Gastrocnemius medialis (tissue), 4 donors: Measurements from ENCODE around the gene RHOV. TPM values are rescaled to one million over a fixed set of nuclear protein-coding genes. Genes with fewer than 3 reads are reported as not detected.

Experiments
- ATAC-seq, 2 donors: fragments of 150-250 bp; one replicate each; pipeline ENCODE4 v1.9.1; 2016
- DNase-seq, 2 donors: peaks; one replicate each; pipeline ENCODE4 v3.0.0-alpha.2; 2019
- H3K27ac ChIP-seq, 4 donors: fragments of 200-600 bp; sonication (generic); 1 replicate in 1 of 4; 2 replicates in 3 of 4; pipeline ENCODE4 v1.5.1; 2016 to 2018; ENCODE audit warnings: mild to moderate bottlenecking in 2 of 4, moderate library complexity in 1 of 4
- H3K27me3 ChIP-seq, 3 donors: fragments of 200-600 bp; sonication (generic) in 2 of 3; 1 replicate in 1 of 3; 2 replicates in 2 of 3; pipeline versions ENCODE4 v1.5.1 to v1.6.0; 2016 to 2019; ENCODE audit warnings: mild to moderate bottlenecking in 1 of 3, moderate library complexity in 1 of 3
- H3K36me3 ChIP-seq, 2 donors: fragments of 200-600 bp; sonication (generic) in 1 of 2; one replicate each; pipeline ENCODE4 v1.5.1; 2017 to 2018
- H3K4me1 ChIP-seq, 2 donors: fragments of 200-600 bp; sonication (generic) in 1 of 2; one replicate each; pipeline ENCODE4 v1.5.1; 2016 to 2017; ENCODE audit warnings: mild to moderate bottlenecking in 2 of 2
- H3K4me3 ChIP-seq, 4 donors: fragments of 200-600 bp; sonication (generic) in 3 of 4; 1 replicate in 1 of 4; 2 replicates in 3 of 4; pipeline ENCODE4 v1.5.1; 2016 to 2019; ENCODE audit warnings: mild to moderate bottlenecking in 2 of 4
- H3K9me3 ChIP-seq, 3 donors: fragments of 200-600 bp; sonication (generic) in 2 of 3; 1 replicate in 1 of 3; 2 replicates in 2 of 3; pipeline ENCODE4 v1.5.1; 2016 to 2019
- CTCF ChIP-seq, 5 experiments: fragments of 450-650 bp in 3 of 5; fragments of 200-600 bp in 2 of 5; sonication (generic) in 2 of 5; IDR thresholded peaks in 4 of 5; conservative IDR thresholded peaks in 1 of 5; 1 replicate in 4 of 5; 2 replicates in 1 of 5; pipeline ENCODE4 v1.5.1; 2016 to 2019; ENCODE audit warnings: antibody characterized with exemption in 5 of 5, mild to moderate bottlenecking in 3 of 5, moderate library complexity in 3 of 5
- POLR2A ChIP-seq, 2 donors: fragments of 450-650 bp; IDR thresholded peaks; one replicate each; pipeline ENCODE4 v1.6.1; 2017; ENCODE audit warnings: antibody characterized with exemption in 2 of 2, mild to moderate bottlenecking in 2 of 2, moderate library complexity in 2 of 2
- in situ Hi-C, 4 donors: fragments of 200-750 bp; cut with MboI; loops; one replicate each; pipeline versions ENCODE4 v1.15.0 to v1.8.0; 2017; ENCODE audit warnings: low sequenced_read_pairs in 4 of 4
- intact Hi-C: fragments of 100-400 bp; cut with DNase I; formaldehyde crosslinking; loops from one replicate; pipeline ENCODE4 v1.15.1; 2023; ENCODE audit warnings: low total_unique reads
- total RNA-seq, 4 donors: library from RNA; depleted of rRNA; stranded (reverse); fragments of >200 nt; gene quantifications; one replicate each; pipeline versions ENCODE4 v1.1.0 to v1.2.3, GENCODE V29; 2016

RHOV gene
- total RNA-seq, 4 donors from 2014 or later = not detected

- DNase-seq (no peak), ATAC-seq (no peak)
- Histone ChIP-seq H3K36me3 (no peaks in the 10 kb centered on the region), H3K27me3 (peaks cover 8 to 13% (median 10%) of the 10 kb centered on the region in 3 donors), H3K4me3 (no peak overlapping the region), H3K9me3 (no peaks in the 10 kb centered on the region), H3K27ac (no peak overlapping the region), H3K4me1 (peaks cover 0 to 3% of the 10 kb centered on the region in 2 donors)
- TF ChIP-seq POLR2A (IDR thresholded peaks at IDR 0.05) (no peak), CTCF (IDR thresholded peaks at IDR 0.05 in 4 of 5, conservative IDR thresholded peaks at IDR 0.05 in 1 of 5) (no peak)
- intact Hi-C loops (no loop called here), in situ Hi-C loops (no loop called here)
Observed at GRCh38 chr15:40838756-40839155, 35.3 kb downstream of the RHOV start.

GRCh38 chr15:40836020-40836419 lies 38.0 kb downstream of the RHOV start:
- Histone ChIP-seq H3K4me1 (no peaks in the 10 kb centered on the region), H3K9me3 (no peaks in the 10 kb centered on the region), H3K27me3 (no peaks in the 10 kb centered on the region), H3K36me3 (no peaks in the 10 kb centered on the region), H3K4me3 (no peak overlapping the region), H3K27ac (no peak overlapping the region)
- ATAC-seq = peak in 1 of 2 donors; percentile 74
- intact Hi-C loops (no loop called here), in situ Hi-C loops (no loop called here)
- no peak for DNase-seq
- no peak for TF ChIP-seq CTCF (IDR thresholded peaks at IDR 0.05 in 4 of 5, conservative IDR thresholded peaks at IDR 0.05 in 1 of 5)
- TF ChIP-seq POLR2A (IDR thresholded peaks at IDR 0.05) = no peak

- H3K4me3 ChIP-seq = no peak overlapping the region
- in situ Hi-C loops = no loop called here
- no peak for TF ChIP-seq POLR2A (IDR thresholded peaks at IDR 0.05)
- TF ChIP-seq CTCF (IDR thresholded peaks at IDR 0.05 in 4 of 5, conservative IDR thresholded peaks at IDR 0.05 in 1 of 5) = no peak
- H3K9me3 ChIP-seq = no peaks in the 10 kb centered on the region
- no peaks in the 10 kb centered on the region for H3K4me1 ChIP-seq
- no peaks in the 10 kb centered on the region for H3K36me3 ChIP-seq
- ATAC-seq (no peak), DNase-seq (no peak)
- no peak overlapping the region for H3K27ac ChIP-seq
- intact Hi-C loops = no loop called here
- H3K27me3 ChIP-seq = no peaks in the 10 kb centered on the region
Observed at GRCh38 chr15:40832903-40833302, 41.1 kb downstream of the RHOV start.

- DNase-seq (no peak), ATAC-seq (no peak)
- no peak overlapping the region for H3K27ac ChIP-seq
- no peak overlapping the region for H3K4me3 ChIP-seq
- no peaks in the 10 kb centered on the region for H3K27me3 ChIP-seq
- no peaks in the 10 kb centered on the region for H3K36me3 ChIP-seq
- TF ChIP-seq CTCF (IDR thresholded peaks at IDR 0.05 in 4 of 5, conservative IDR thresholded peaks at IDR 0.05 in 1 of 5) = no peak
- TF ChIP-seq POLR2A (IDR thresholded peaks at IDR 0.05) = no peak
- H3K9me3 ChIP-seq = no peaks in the 10 kb centered on the region
- no peaks in the 10 kb centered on the region for H3K4me1 ChIP-seq
- in situ Hi-C loops (no loop called here), intact Hi-C loops (no loop called here)
Observed at GRCh38 chr15:40831861-40832260, 42.2 kb downstream of the RHOV start.

- H3K36me3 ChIP-seq = no peaks in the 10 kb centered on the region
- ATAC-seq (no peak), DNase-seq (no peak)
- intact Hi-C loops = no loop called here
- no peaks in the 10 kb centered on the region for H3K27me3 ChIP-seq
- H3K27ac ChIP-seq = no peak overlapping the region
- H3K9me3 ChIP-seq = no peaks in the 10 kb centered on the region
- no peak overlapping the region for H3K4me3 ChIP-seq
- H3K4me1 ChIP-seq = no peaks in the 10 kb centered on the region
- TF ChIP-seq CTCF (IDR thresholded peaks at IDR 0.05 in 4 of 5, conservative IDR thresholded peaks at IDR 0.05 in 1 of 5) (no peak), POLR2A (IDR thresholded peaks at IDR 0.05) (no peak)
- in situ Hi-C loops = no loop called here
Observed at GRCh38 chr15:40830884-40831283, 43.1 kb downstream of the RHOV start.
